Uterus (tissue), 4 donors: Measurements from ENCODE around the gene WRAP73. TPM values are rescaled to one million over a fixed set of nuclear protein-coding genes. Genes with fewer than 3 reads are reported as not detected.

Source experiments
- DNase-seq, 2 donors: peaks; one replicate each; pipeline ENCODE4 v3.0.0-alpha.2; 2019 to 2020
- H3K27ac ChIP-seq, 2 donors: fragments of 200-600 bp; sonication (generic); 1 replicate in 1 of 2; 2 replicates in 1 of 2; pipeline ENCODE4 v1.5.1; 2016 to 2018
- H3K27me3 ChIP-seq, 2 donors: fragments of 200-600 bp; sonication (generic); one replicate each; pipeline ENCODE4 v1.5.1; 2018 to 2019; ENCODE audit warnings: control low read depth in 1 of 2
- H3K36me3 ChIP-seq, 2 donors: fragments of 200-600 bp; sonication (generic); one replicate each; pipeline ENCODE4 v1.5.1; 2019; ENCODE audit warnings: control low read depth in 1 of 2
- H3K4me1 ChIP-seq, 2 donors: fragments of 200-600 bp; sonication (generic); one replicate each; pipeline ENCODE4 v1.5.1; 2018 to 2019; ENCODE audit warnings: control low read depth in 1 of 2
- H3K4me3 ChIP-seq, 2 donors: fragments of 200-600 bp; sonication (generic); 1 replicate in 1 of 2; 2 replicates in 1 of 2; pipeline ENCODE4 v1.5.1; 2018 to 2019; ENCODE audit warnings: mild to moderate bottlenecking in 1 of 2
- H3K9me3 ChIP-seq, 2 donors: fragments of 200-600 bp; sonication (generic); one replicate each; pipeline ENCODE4 v1.5.1; 2019; ENCODE audit warnings: control low read depth in 1 of 2
- POLR2A ChIP-seq, 2 donors: fragments of 450-650 bp; IDR thresholded peaks; one replicate each; pipeline ENCODE4 v1.6.1; 2016; ENCODE audit warnings: antibody characterized with exemption in 2 of 2, mild to moderate bottlenecking in 1 of 2, moderate library complexity in 1 of 2
- intact Hi-C: fragments of 100-400 bp; cut with DNase I; formaldehyde crosslinking; loops from one replicate; pipeline ENCODE4 v1.15.1; 2023; ENCODE audit warnings: low total_unique reads
- total RNA-seq, 4 donors: library from RNA; depleted of rRNA in 3 of 4; stranded (reverse); fragments of >200 nt in 3 of 4; gene quantifications; one replicate each; pipeline versions ENCODE4 v1.1.0 to v1.2.4, GENCODE V29; 2014 to 2023
- TF ChIP-seq, protein P1 (sequence below), 4 experiments: fragments of 200-600 bp in 2 of 4; fragments of 450-650 bp in 2 of 4; sonication (generic) in 2 of 4; IDR thresholded peaks; one replicate each; pipeline ENCODE4 v1.5.1; 2016 to 2019; ENCODE audit warnings: antibody characterized with exemption in 4 of 4, mild to moderate bottlenecking in 2 of 4, moderate library complexity in 1 of 4
- donor health status: DM: yes; HTN: yes; CAD: no.

Gene WRAP73
- total RNA-seq, 4 donors from 2014 or later = 4.6 to 31.7 (median 25.0) TPM

DNA sequence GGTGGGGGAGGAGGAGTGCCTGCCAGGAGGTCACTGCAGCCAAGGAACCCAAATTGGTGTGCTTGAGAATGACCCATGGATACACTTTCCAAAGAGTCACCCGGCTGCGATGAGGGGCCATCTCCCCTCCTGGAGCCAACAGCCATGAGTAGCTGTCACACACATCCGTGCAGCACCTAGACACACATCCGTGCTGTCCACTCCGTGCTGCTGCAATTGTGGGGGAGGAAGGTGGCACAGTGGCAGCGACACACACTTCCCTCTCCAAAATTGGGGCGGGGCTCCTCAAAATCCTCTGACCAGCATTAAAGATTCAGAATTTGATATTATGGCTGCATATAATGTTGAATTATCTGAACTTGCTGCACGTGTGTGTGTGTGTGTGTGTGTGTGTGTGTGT lies 18.2 kb upstream of the WRAP73 start:
- no peak for DNase-seq
- Histone ChIP-seq H3K9me3 (no peaks in the 10 kb centered on the region), H3K27ac (no peak overlapping the region), H3K4me1 (no peaks in the 10 kb centered on the region), H3K4me3 (no peak overlapping the region), H3K36me3 (no peaks in the 10 kb centered on the region), H3K27me3 (no peaks in the 10 kb centered on the region)
- TF ChIP-seq, protein P1, sequence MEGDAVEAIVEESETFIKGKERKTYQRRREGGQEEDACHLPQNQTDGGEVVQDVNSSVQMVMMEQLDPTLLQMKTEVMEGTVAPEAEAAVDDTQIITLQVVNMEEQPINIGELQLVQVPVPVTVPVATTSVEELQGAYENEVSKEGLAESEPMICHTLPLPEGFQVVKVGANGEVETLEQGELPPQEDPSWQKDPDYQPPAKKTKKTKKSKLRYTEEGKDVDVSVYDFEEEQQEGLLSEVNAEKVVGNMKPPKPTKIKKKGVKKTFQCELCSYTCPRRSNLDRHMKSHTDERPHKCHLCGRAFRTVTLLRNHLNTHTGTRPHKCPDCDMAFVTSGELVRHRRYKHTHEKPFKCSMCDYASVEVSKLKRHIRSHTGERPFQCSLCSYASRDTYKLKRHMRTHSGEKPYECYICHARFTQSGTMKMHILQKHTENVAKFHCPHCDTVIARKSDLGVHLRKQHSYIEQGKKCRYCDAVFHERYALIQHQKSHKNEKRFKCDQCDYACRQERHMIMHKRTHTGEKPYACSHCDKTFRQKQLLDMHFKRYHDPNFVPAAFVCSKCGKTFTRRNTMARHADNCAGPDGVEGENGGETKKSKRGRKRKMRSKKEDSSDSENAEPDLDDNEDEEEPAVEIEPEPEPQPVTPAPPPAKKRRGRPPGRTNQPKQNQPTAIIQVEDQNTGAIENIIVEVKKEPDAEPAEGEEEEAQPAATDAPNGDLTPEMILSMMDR (IDR thresholded peaks at IDR 0.05) = no peak
- no peak for TF ChIP-seq POLR2A (IDR thresholded peaks at IDR 0.05)
- intact Hi-C loops = no loop called here

DNA sequence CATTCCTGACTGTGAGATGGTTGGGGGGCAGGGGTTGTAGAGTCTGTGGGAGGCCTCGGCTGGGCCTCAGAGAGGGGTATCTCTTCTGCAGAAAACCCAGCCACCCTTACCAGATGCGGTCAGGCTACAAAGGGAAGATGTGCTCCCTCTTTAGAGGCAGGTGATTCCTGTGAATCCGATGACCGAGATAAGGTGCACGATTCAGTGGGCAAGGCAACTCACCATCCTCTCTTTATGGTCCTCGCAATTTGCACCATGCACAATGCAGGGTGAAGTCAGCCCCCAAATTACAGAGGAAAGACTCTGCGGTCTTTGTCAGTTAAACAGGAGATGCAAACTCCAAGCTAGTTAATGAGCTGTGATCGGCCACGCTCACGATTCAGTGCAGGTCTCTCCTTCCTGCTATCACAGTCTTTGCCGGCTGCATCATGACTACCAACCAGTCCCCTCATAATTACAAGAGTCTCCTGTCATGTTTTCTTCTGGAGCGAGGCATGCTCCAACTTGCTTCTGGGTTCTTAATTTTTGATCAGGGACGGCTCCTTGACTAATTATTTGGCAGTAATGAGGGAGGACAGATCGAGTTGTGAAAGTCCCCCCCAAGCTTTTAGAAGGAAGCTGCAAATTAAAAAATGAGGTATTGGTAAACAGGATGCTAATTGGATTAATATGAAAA lies 14.9 kb upstream of the WRAP73 start:
- Histone ChIP-seq H3K4me3 (no peak overlapping the region), H3K4me1 (no peaks in the 10 kb centered on the region), H3K27ac (no peak overlapping the region), H3K9me3 (no peaks in the 10 kb centered on the region), H3K36me3 (no peaks in the 10 kb centered on the region), H3K27me3 (no peaks in the 10 kb centered on the region)
- intact Hi-C loops = no loop called here
- no peak for TF ChIP-seq POLR2A (IDR thresholded peaks at IDR 0.05)
- TF ChIP-seq, protein P1 (IDR thresholded peaks at IDR 0.05) = no peak
- DNase-seq = no peak

DNA sequence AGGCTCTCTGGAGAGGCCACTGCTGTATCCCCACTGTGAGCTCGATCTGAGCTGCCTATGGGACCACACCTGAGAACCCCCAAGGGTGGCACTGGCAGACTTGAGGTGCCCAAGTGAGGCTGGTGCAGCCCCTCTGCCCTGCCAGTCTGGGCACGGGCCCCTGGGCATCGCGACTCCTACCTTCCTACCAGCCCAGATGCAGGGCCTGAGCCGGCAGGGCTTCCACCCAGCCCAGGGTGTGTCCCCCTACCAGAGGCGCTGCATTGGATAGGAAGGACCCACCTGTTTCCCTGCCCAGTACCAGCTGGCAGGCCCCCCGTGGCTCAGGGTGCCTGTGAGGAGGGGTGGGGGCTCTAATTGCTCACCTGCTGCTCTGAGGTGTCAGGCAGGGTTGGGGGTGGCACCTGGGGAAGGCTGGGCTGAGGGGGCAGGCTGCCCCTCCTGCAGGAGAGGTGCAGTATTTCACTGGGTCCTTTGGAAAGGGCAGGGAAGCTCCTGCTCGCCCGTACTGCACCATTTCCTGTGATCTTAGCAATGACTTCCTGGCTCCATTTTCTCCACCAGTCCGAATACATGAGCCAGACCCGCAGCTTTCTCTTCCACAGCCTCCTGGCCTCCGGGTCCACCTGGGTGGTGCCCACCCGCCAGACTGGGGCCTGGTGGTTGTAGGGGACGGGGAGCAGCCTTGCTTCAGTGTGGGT lies 14.2 kb upstream of the WRAP73 start:
- DNase-seq = no peak
- Histone ChIP-seq H3K4me1 (no peaks in the 10 kb centered on the region), H3K4me3 (no peak overlapping the region), H3K9me3 (no peaks in the 10 kb centered on the region), H3K27me3 (no peaks in the 10 kb centered on the region), H3K36me3 (no peaks in the 10 kb centered on the region), H3K27ac (no peak overlapping the region)
- intact Hi-C loops = no loop called here
- TF ChIP-seq, protein P1 (IDR thresholded peaks at IDR 0.05) = no peak
- no peak for TF ChIP-seq POLR2A (IDR thresholded peaks at IDR 0.05)

DNA sequence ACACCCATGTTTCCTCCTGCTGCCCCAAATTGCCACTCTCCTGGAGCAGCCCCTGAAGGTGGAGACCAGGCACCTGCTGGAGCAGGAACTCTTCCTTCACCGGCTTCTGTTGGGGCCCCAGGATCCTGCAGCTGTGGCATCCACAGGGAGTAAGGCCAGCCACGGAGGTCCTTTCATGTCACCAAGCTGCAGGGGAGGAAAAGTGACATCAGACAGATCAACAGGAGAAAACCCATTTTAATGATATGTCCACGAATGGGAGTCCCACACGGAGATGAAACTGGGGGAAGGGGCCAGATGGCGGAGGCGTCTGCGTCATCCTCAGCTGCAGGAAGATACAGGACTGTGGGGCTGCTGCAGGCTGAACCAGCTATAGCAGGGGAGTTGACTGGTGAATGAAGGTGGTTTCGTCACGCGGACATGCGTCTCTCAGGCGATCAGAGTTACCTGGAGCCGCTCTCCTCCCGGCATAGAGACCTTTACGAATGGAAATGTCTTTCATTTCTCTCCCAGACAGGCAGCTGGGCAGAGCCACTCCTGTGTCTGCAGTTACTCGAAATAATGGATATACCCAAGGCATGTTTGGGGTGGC lies 12.3 kb upstream of the WRAP73 start:
- Histone ChIP-seq H3K27me3 (no peaks in the 10 kb centered on the region), H3K36me3 (no peaks in the 10 kb centered on the region), H3K4me1 (no peaks in the 10 kb centered on the region), H3K4me3 (no peak overlapping the region), H3K9me3 (no peaks in the 10 kb centered on the region), H3K27ac (no peak overlapping the region)
- TF ChIP-seq POLR2A (IDR thresholded peaks at IDR 0.05) = no peak
- TF ChIP-seq, protein P1 (IDR thresholded peaks at IDR 0.05) = no peak
- DNase-seq = no peak
- intact Hi-C loops = no loop called here

DNA sequence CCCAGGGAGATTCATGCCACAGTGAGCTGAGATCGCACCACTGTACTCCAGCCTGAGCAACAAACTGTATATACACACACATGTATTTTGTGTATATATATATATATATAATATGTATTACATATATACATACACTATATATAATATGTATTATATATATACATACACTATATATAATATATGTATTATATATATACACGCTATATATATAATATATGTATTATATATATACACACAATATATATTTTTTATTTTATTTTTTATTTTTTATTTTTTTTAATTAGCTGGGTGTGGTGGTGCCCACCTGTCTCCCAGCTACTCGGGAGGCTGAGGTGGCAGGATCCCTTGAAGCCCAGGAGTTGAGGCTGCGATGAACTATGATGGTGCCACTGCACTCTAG lies 11.7 kb upstream of the WRAP73 start:
- Histone ChIP-seq H3K4me1 (no peaks in the 10 kb centered on the region), H3K27ac (no peak overlapping the region), H3K4me3 (no peak overlapping the region), H3K9me3 (no peaks in the 10 kb centered on the region), H3K36me3 (no peaks in the 10 kb centered on the region), H3K27me3 (no peaks in the 10 kb centered on the region)
- intact Hi-C loops = no loop called here
- no peak for TF ChIP-seq POLR2A (IDR thresholded peaks at IDR 0.05)
- TF ChIP-seq, protein P1 (IDR thresholded peaks at IDR 0.05) = no peak
- no peak for DNase-seq
